Lower lobe of right lung (tissue), 2 donors: ENCODE measurements around the gene DNM3. TPM values are rescaled to one million over a fixed set of nuclear protein-coding genes. Genes with fewer than 3 reads are reported as not detected.

Experiments
- ATAC-seq, 2 donors: fragments of 200-7000 bp; cut with Tn5 transposase; one replicate each; pipeline ENCODE4 v1.9.1; 2020 to 2022; ENCODE audit warnings: mild to moderate bottlenecking in 2 of 2, moderate library complexity in 2 of 2
- DNase-seq: peaks from one replicate; pipeline ENCODE4 v3.0.0-alpha.2; 2020
- H3K27ac ChIP-seq: fragments of 200-600 bp; one replicate; pipeline ENCODE4 v1.8.0; 2022
- H3K27me3 ChIP-seq: fragments of 200-600 bp; one replicate; pipeline ENCODE4 v1.8.0; 2022; ENCODE audit warnings: low read depth
- H3K36me3 ChIP-seq: fragments of 200-600 bp; one replicate; pipeline ENCODE4 v1.8.0; 2022; ENCODE audit warnings: mild to moderate bottlenecking
- H3K4me1 ChIP-seq: fragments of 200-600 bp; one replicate; pipeline ENCODE4 v1.8.0; 2022
- H3K4me3 ChIP-seq: fragments of 200-600 bp; one replicate; pipeline ENCODE4 v1.8.0; 2022; ENCODE audit warnings: mild to moderate bottlenecking
- H3K9me3 ChIP-seq: fragments of 200-600 bp; one replicate; pipeline ENCODE4 v1.8.0; 2022
- intact Hi-C: fragments of 100-400 bp; cut with DNase I; formaldehyde crosslinking; loops from one replicate; pipeline ENCODE4 v1.11.0; 2022
- total RNA-seq: library from RNA; stranded (reverse); fragmentation: NEBNext Ultra II Directional; extraction: Animal tissue kit (Norgen Biotek cat#: 25700); gene quantifications from one replicate; pipeline ENCODE4 v1.2.1, GENCODE V29; 2021
- TF ChIP-seq, protein P1 (sequence below): fragments of 200-600 bp; IDR thresholded peaks from one replicate; pipeline ENCODE4 v1.8.0; 2022; ENCODE audit warnings: antibody characterized with exemption, mild to moderate bottlenecking
- donor health status: DM: no; HTN: yes; CAD: no; lungs with severe emphysema.

The DNM3 gene
- total RNA-seq, 1 donor from 2014 or later: 12.4 TPM

DNA sequence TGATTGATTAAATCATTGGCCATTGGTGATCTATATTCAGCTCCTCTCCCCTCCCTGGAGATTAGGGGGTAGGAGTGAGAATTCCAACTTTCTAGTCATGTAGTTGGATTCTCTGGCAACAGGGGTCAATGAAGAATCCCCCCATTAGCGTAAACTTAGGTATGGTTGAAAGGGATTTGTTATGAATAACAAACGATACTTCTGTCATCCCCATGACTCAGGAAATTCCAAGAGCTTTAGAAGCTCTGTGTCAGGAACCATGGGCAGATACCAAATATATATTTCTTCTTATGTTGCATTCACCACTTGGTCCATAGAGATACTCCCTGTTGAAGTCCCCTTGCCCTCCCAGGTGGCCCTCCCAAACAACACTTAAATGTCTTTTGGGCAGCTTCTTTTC lies 124.5 kb downstream of the DNM3 start:
- H3K27me3 ChIP-seq: no peaks in the 10 kb centered on the region
- ATAC-seq: no peak
- TF ChIP-seq, protein P1, sequence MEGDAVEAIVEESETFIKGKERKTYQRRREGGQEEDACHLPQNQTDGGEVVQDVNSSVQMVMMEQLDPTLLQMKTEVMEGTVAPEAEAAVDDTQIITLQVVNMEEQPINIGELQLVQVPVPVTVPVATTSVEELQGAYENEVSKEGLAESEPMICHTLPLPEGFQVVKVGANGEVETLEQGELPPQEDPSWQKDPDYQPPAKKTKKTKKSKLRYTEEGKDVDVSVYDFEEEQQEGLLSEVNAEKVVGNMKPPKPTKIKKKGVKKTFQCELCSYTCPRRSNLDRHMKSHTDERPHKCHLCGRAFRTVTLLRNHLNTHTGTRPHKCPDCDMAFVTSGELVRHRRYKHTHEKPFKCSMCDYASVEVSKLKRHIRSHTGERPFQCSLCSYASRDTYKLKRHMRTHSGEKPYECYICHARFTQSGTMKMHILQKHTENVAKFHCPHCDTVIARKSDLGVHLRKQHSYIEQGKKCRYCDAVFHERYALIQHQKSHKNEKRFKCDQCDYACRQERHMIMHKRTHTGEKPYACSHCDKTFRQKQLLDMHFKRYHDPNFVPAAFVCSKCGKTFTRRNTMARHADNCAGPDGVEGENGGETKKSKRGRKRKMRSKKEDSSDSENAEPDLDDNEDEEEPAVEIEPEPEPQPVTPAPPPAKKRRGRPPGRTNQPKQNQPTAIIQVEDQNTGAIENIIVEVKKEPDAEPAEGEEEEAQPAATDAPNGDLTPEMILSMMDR: no peak
- DNase-seq: no peak
- H3K4me1 ChIP-seq: no peaks in the 10 kb centered on the region
- H3K36me3 ChIP-seq: no peaks in the 10 kb centered on the region
- no peak overlapping the region for H3K4me3 ChIP-seq
- H3K9me3 ChIP-seq: no peaks in the 10 kb centered on the region
- intact Hi-C loops: no loop called here
- no peak overlapping the region for H3K27ac ChIP-seq

DNA sequence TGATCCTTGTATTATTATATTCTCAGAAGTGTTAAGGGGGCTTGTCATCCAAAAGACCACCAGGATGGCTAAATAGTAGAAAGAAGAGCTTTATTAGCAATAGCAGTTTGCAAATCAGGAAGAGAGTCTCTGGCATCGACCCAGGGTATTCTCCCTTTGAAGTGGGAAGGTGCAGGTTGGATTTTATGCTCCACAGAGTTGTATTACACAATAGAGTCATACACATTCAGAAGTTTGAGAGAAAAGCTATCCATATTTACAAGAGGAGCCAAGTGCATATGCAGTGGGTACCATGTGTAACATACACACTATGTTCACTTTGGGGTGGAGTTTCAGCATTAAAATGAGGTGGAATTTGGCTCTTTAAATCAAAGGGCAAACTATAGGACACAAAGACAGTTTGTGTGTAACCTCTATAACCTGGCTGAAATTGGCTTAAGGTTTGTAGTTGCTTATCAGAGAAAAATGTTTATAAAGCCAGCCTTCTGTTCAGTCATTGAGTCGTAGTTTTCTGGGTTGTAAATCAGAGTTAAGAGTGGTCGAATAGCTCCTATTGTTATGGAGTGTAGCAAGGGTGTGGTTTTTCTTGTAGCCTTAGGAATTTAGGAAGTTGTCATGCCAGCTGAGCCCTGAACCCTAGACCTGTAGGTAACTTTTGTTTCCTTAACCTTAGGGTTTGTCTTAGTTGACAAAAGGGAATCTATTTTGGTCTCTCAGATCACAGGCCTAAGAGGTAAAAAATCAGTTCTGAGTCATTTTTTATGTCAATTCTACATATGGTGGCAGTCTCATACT lies 125.3 kb downstream of the DNM3 start:
- Histone ChIP-seq H3K27me3 (no peaks in the 10 kb centered on the region), H3K4me1 (no peaks in the 10 kb centered on the region), H3K36me3 (no peaks in the 10 kb centered on the region), H3K27ac (no peak overlapping the region), H3K9me3 (no peaks in the 10 kb centered on the region), H3K4me3 (no peak overlapping the region)
- intact Hi-C loops: no loop called here
- TF ChIP-seq, protein P1: no peak
- ATAC-seq (no peak), DNase-seq (no peak)

DNA sequence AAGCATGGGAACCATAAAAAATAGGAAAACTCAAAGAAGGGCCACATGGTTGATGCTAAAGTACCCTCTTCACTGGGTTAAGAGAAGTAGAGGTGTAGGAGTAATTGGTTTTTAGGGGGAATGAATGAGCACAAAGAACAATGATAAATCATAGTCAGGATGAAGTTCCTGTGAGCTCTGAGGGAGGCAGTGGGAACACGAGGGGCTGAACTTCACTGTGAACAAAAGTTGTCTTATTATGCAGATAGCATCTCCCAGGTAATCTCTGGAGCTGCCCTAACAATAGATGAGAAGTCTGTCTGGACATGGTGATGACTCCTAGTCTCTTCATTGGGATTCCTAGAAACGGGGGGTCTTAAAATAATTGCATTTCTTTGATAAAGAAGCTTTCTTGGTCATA lies 127.9 kb downstream of the DNM3 start:
- no peak for ATAC-seq
- intact Hi-C loops: no loop called here
- TF ChIP-seq, protein P1: no peak
- H3K9me3 ChIP-seq: no peaks in the 10 kb centered on the region
- no peaks in the 10 kb centered on the region for H3K27me3 ChIP-seq
- no peaks in the 10 kb centered on the region for H3K36me3 ChIP-seq
- no peak overlapping the region for H3K27ac ChIP-seq
- H3K4me1 ChIP-seq: no peaks in the 10 kb centered on the region
- no peak for DNase-seq
- H3K4me3 ChIP-seq: no peak overlapping the region

DNA sequence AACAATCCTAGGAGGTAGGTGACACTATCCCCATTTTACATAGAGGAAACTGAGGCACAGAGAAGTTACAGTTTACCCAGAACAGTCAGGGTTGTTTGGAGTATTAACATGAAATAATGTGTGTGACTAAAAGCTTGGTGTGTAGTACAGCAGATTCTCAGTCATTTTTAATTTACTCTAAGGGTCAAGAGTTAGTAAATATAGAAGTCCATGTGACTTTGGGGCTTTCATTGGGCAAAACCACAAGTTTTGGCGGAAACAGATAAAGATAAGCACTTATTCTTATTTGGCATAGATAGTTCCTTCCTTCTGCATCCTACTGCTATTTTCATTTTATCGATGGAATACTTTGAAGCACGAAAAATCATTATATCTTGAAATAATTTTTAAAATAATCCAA lies 128.5 kb downstream of the DNM3 start:
- Histone ChIP-seq H3K27ac (no peak overlapping the region), H3K4me3 (no peak overlapping the region), H3K4me1 (no peaks in the 10 kb centered on the region), H3K36me3 (no peaks in the 10 kb centered on the region), H3K27me3 (no peaks in the 10 kb centered on the region), H3K9me3 (no peaks in the 10 kb centered on the region)
- intact Hi-C loops: no loop called here
- TF ChIP-seq, protein P1: no peak
- DNase-seq: no peak
- ATAC-seq: no peak

DNA sequence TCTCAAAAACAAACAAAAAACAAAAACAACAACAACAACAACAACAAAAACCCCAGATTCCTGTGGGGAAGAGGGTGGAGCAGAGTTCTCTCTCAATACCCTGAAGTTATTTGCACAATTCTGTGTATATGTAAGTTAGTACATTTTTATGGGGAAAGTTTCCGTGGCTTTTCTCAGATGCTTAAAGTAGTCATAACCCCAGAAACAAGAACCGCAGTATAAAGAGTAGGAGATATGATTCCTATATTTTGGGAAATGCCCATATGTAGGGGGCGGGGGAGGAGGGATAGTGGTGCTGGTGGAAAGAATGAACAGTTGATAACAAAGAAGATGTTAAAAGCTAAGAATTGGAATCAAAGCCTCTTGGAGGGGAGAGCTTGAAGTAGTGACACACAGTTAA lies 131.5 kb downstream of the DNM3 start:
- DNase-seq (no peak), ATAC-seq (no peak)
- no peaks in the 10 kb centered on the region for H3K9me3 ChIP-seq
- H3K4me1 ChIP-seq: no peaks in the 10 kb centered on the region
- no peaks in the 10 kb centered on the region for H3K36me3 ChIP-seq
- H3K4me3 ChIP-seq: no peak overlapping the region
- no peak overlapping the region for H3K27ac ChIP-seq
- intact Hi-C loops: no loop called here
- TF ChIP-seq, protein P1: no peak
- H3K27me3 ChIP-seq: no peaks in the 10 kb centered on the region
